A204.1 (cell line): Measurements from ENCODE around the gene CD8B.

Source experiments
- FAIRE-seq: peaks from 2 replicates; lab custom pipeline; 2012; peaks lifted over from hg19 to GRCh38; lab: Jason Lieb, UNC

The CD8B gene

GRCh38 chr2:86794861-86795260, 66.8 kb downstream of the CD8B start:
- no peak for FAIRE-seq

- FAIRE-seq: no peak
Observed at GRCh38 chr2:86793752-86794151, 67.9 kb downstream of the CD8B start.

GRCh38 chr2:86791573-86791972, 70.1 kb downstream of the CD8B start:
- FAIRE-seq: no peak

- FAIRE-seq: no peak
Observed at GRCh38 chr2:86790676-86791572, 70.8 kb downstream of the CD8B start, which contains the start of gene CD8A. CD8A (minus strand) TSS chr2:86790913; CDS start chr2:86790825, 88 bp downstream.

GRCh38 chr2:86790134-86790675, 71.5 kb downstream of the CD8B start:
- no peak for FAIRE-seq

- FAIRE-seq: no peak
Observed at GRCh38 chr2:86789687-86790133, 72.0 kb downstream of the CD8B start.

GRCh38 chr2:86788881-86789686, 72.6 kb downstream of the CD8B start:
- FAIRE-seq: no peak

GRCh38 chr2:86788165-86788564, 73.5 kb downstream of the CD8B start:
- FAIRE-seq: no peak

- FAIRE-seq: no peak
Observed at GRCh38 chr2:86787736-86788135, 74.0 kb downstream of the CD8B start.

GRCh38 chr2:86786001-86786536, 75.6 kb downstream of the CD8B start:
- no peak for FAIRE-seq

GRCh38 chr2:86785456-86785855, 76.2 kb downstream of the CD8B start:
- FAIRE-seq: no peak

GRCh38 chr2:86783615-86784339, 77.9 kb downstream of the CD8B start:
- FAIRE-seq: no peak

GRCh38 chr2:86782748-86783147, 78.9 kb downstream of the CD8B start:
- no peak for FAIRE-seq

GRCh38 chr2:86781363-86781762, 80.3 kb downstream of the CD8B start:
- no peak for FAIRE-seq

- FAIRE-seq: no peak
Observed at GRCh38 chr2:86779971-86780370, 81.7 kb downstream of the CD8B start.

GRCh38 chr2:86778957-86779356, 82.7 kb downstream of the CD8B start:
- FAIRE-seq: no peak

- no peak for FAIRE-seq
Observed at GRCh38 chr2:86776532-86776931, 85.2 kb downstream of the CD8B start.

- FAIRE-seq: no peak
Observed at GRCh38 chr2:86775338-86775737, 86.3 kb downstream of the CD8B start.

GRCh38 chr2:86774862-86775261, 86.8 kb downstream of the CD8B start:
- FAIRE-seq: no peak

GRCh38 chr2:86772611-86773010, 89.1 kb downstream of the CD8B start:
- no peak for FAIRE-seq

- FAIRE-seq: no peak
Observed at GRCh38 chr2:86770816-86771301, 90.8 kb downstream of the CD8B start.

- FAIRE-seq: no peak
Observed at GRCh38 chr2:86769838-86770237, 91.8 kb downstream of the CD8B start.
